H1 (cell line): ENCODE data around the gene NHS. TPM values are rescaled to one million over a fixed set of nuclear protein-coding genes. Genes with fewer than 3 reads are reported as not detected.

Experiments
- CTCF ChIA-PET: fragments of 300-600 bp; sonication (Branson Sonifier 250); formaldehyde crosslinking; loops from one replicate; lab custom pipeline; 2021; ENCODE audit not compliant: partially characterized antibody; lab: Charles Lee
- POLR2A ChIA-PET: fragments of 300-600 bp; sonication (Branson Sonifier 250); formaldehyde crosslinking; loops from one replicate; lab custom pipeline; 2021; ENCODE audit warnings: inconsistent platforms; ENCODE audit not compliant: partially characterized antibody; lab: Charles Lee
- DNase-seq, 2 experiments: peaks; one replicate each; pipeline versions ENCODE4 v3.0.0 to v3.0.0-alpha.2; 2010 to 2022; ENCODE audit warnings: low spot score in 2 of 2, low read depth in 1 of 2, mixed read lengths in 1 of 2
- FAIRE-seq: peaks from 2 replicates; lab custom pipeline; 2011; peaks lifted over from hg19 to GRCh38; lab: Jason Lieb, UNC
- H2AFZ ChIP-seq: 2 replicates; pipeline ENCODE4 v1.8.1; 2012; ENCODE audit warnings: low read length, inconsistent platforms
- H2AK5ac ChIP-seq: 2 replicates; pipeline ENCODE4 v1.6.1; 2013; ENCODE audit warnings: low read depth, low read length
- H2BK120ac ChIP-seq: replicated peaks from 2 replicates; pipeline ENCODE3; 2013; ENCODE audit warnings: low read depth, low read length, inconsistent platforms
- H2BK12ac ChIP-seq: 2 replicates; pipeline ENCODE4 v1.6.1; 2013; ENCODE audit warnings: low read depth, low read length
- H2BK15ac ChIP-seq: 2 replicates; pipeline ENCODE4 v1.6.1; 2013; ENCODE audit warnings: low read length
- H2BK20ac ChIP-seq: 2 replicates; pipeline ENCODE4 v1.6.1; 2013; ENCODE audit warnings: low read length
- H2BK5ac ChIP-seq: 2 replicates; pipeline ENCODE4 v1.6.1; 2013; ENCODE audit warnings: low read depth, low read length
- H3K14ac ChIP-seq: 2 replicates; pipeline ENCODE4 v1.6.1; 2013; ENCODE audit warnings: inconsistent platforms; ENCODE audit not compliant: insufficient read length
- H3K18ac ChIP-seq: 2 replicates; pipeline ENCODE4 v1.6.1; 2013; ENCODE audit warnings: low read length; ENCODE audit errors: extremely low read depth
- H3K23ac ChIP-seq: 2 replicates; pipeline ENCODE4 v1.6.1; 2013; ENCODE audit warnings: inconsistent platforms; ENCODE audit not compliant: insufficient read length
- H3K23me2 ChIP-seq: 2 replicates; pipeline ENCODE4 v1.6.1; 2013; ENCODE audit warnings: low read depth, low read length
- H3K27ac ChIP-seq: 2 replicates; pipeline ENCODE4 v1.6.1; 2011; ENCODE audit warnings: low read depth, low read length, inconsistent platforms
- H3K27me3 ChIP-seq, 4 experiments: replicated peaks in 1 of 4; 1 replicate in 1 of 4; 2 replicates in 3 of 4; pipeline versions ENCODE4 v1.6.1 to v1.8.1; 2011 to 2013; ENCODE audit warnings: low read length in 3 of 4, mild to moderate bottlenecking in 3 of 4, inconsistent platforms in 2 of 4, mixed read lengths in 2 of 4, moderate library complexity in 1 of 4; ENCODE audit not compliant: control insufficient read depth in 3 of 4, insufficient read depth in 3 of 4; ENCODE audit errors: extremely low read depth in 1 of 4
- H3K36me3 ChIP-seq, 4 experiments: 2 replicates each; pipeline versions ENCODE4 v1.6.1 to v1.8.1; 2011 to 2013; ENCODE audit warnings: mild to moderate bottlenecking in 4 of 4, low read length in 3 of 4, moderate library complexity in 2 of 4, control low read depth in 1 of 4, inconsistent platforms in 1 of 4; ENCODE audit not compliant: insufficient read depth in 4 of 4, control insufficient read depth in 2 of 4
- H3K4ac ChIP-seq: replicated peaks from 2 replicates; pipeline ENCODE3; 2013; ENCODE audit warnings: low read length, low read depth, mixed read lengths, inconsistent platforms; ENCODE audit not compliant: insufficient read length
- H3K4me1 ChIP-seq, 4 experiments: replicated peaks in 1 of 4; 1 replicate in 1 of 4; 2 replicates in 3 of 4; pipeline versions ENCODE4 v1.6.1 to v1.8.1; 2011 to 2013; ENCODE audit warnings: low read length in 3 of 4, inconsistent platforms in 2 of 4, mixed read lengths in 1 of 4; ENCODE audit not compliant: insufficient read depth in 4 of 4, control insufficient read depth in 3 of 4
- H3K4me2 ChIP-seq, 2 experiments: 2 replicates each; pipeline versions ENCODE4 v1.6.1 to v1.8.1; 2011 to 2013; ENCODE audit warnings: low read depth in 2 of 2, low read length in 2 of 2, control low read depth in 1 of 2, inconsistent platforms in 1 of 2, mild to moderate bottlenecking in 1 of 2; ENCODE audit not compliant: insufficient read depth in 1 of 2
- H3K4me3 ChIP-seq, 4 experiments: fragments of 200-600, 300-600 bp in 1 of 4; sonication (generic), shearing (Covaris generic), sonication (Bioruptor Twin) in 1 of 4; 2 replicates each; pipeline versions ENCODE4 v1.5.1 to v1.8.1; 2011 to 2016; ENCODE audit warnings: low read length in 4 of 4, low read depth in 3 of 4, control low read depth in 2 of 4, inconsistent platforms in 2 of 4, mild to moderate bottlenecking in 2 of 4, mixed read lengths in 1 of 4, moderate library complexity in 1 of 4; ENCODE audit not compliant: insufficient read depth in 2 of 4; ENCODE audit errors: extremely low read depth in 1 of 4
- H3K56ac ChIP-seq: replicated peaks from 2 replicates; pipeline ENCODE3; 2013; ENCODE audit warnings: low read depth, mild to moderate bottlenecking, mixed read lengths, low read length, inconsistent platforms; ENCODE audit not compliant: insufficient read length
- H3K79me1 ChIP-seq: 2 replicates; pipeline ENCODE4 v1.6.1; 2013; ENCODE audit warnings: low read depth, low read length, control low read depth
- H3K79me2 ChIP-seq, 2 experiments: 2 replicates each; pipeline versions ENCODE4 v1.6.1 to v1.8.1; 2012 to 2013; ENCODE audit warnings: low read length in 2 of 2, mild to moderate bottlenecking in 2 of 2, inconsistent platforms in 1 of 2; ENCODE audit not compliant: insufficient read depth in 2 of 2, control insufficient read depth in 1 of 2
- H3K9ac ChIP-seq, 4 experiments: replicated peaks in 1 of 4; 1 replicate in 1 of 4; 2 replicates in 3 of 4; pipeline versions ENCODE4 v1.6.1 to v1.8.1; 2011 to 2013; ENCODE audit warnings: low read depth in 3 of 4, low read length in 3 of 4, control low read depth in 2 of 4, mild to moderate bottlenecking in 2 of 4, moderate library complexity in 2 of 4, inconsistent platforms in 1 of 4; ENCODE audit errors: extremely low read depth in 1 of 4
- H3K9me3 ChIP-seq, 2 experiments: 2 replicates each; pipeline versions ENCODE4 v1.6.1 to v1.8.1; 2012 to 2013; ENCODE audit warnings: mild to moderate bottlenecking in 2 of 2, moderate library complexity in 2 of 2, control low read depth in 1 of 2, inconsistent platforms in 1 of 2, low read depth in 1 of 2, low read length in 1 of 2, mixed read lengths in 1 of 2; ENCODE audit not compliant: insufficient read depth in 2 of 2
- H4K20me1 ChIP-seq, 2 experiments: replicated peaks in 1 of 2; 2 replicates each; pipeline versions ENCODE3 to v1.8.1; 2011 to 2013; ENCODE audit warnings: inconsistent platforms in 2 of 2, low read length in 2 of 2, mild to moderate bottlenecking in 1 of 2; ENCODE audit not compliant: insufficient read depth in 2 of 2, control insufficient read depth in 1 of 2
- H4K5ac ChIP-seq: 2 replicates; pipeline ENCODE4 v1.6.1; 2013; ENCODE audit warnings: low read length, low read depth, mixed read lengths, inconsistent platforms; ENCODE audit not compliant: insufficient read length
- H4K8ac ChIP-seq: 2 replicates; pipeline ENCODE4 v1.8.0; 2013; ENCODE audit warnings: mild to moderate bottlenecking, moderate library complexity, low read length, inconsistent platforms; ENCODE audit not compliant: insufficient read depth; ENCODE audit errors: extremely low read depth
- H4K91ac ChIP-seq: replicated peaks from 2 replicates; pipeline ENCODE3; 2013; ENCODE audit warnings: low read length, mixed read lengths, inconsistent platforms; ENCODE audit not compliant: insufficient read length
- CHD2 ChIP-seq: IDR thresholded peaks from 2 replicates; pipeline ENCODE4 v1.6.1; 2012; ENCODE audit warnings: low read length, improper control_type of control experiment
- GABPA ChIP-seq: IDR thresholded peaks from 2 replicates; pipeline ENCODE4 v1.6.1; 2011; ENCODE audit warnings: mild to moderate bottlenecking, low read length, moderate library complexity, borderline replicate concordance; ENCODE audit not compliant: insufficient read depth
- GTF2F1 ChIP-seq: IDR thresholded peaks from 2 replicates; pipeline ENCODE4 v1.6.1; 2012; ENCODE audit warnings: low read depth, low read length, improper control_type of control experiment, borderline replicate concordance
- JUN ChIP-seq: IDR thresholded peaks from 2 replicates; pipeline ENCODE4 v1.6.1; 2011; ENCODE audit warnings: low read depth, mild to moderate bottlenecking, improper control_type of control experiment, low read length
- NRF1 ChIP-seq: IDR thresholded peaks from 2 replicates; pipeline ENCODE4 v1.6.1; 2011; ENCODE audit warnings: mild to moderate bottlenecking, low read depth, low read length, improper control_type of control experiment
- SIRT6 ChIP-seq: IDR thresholded peaks from one replicate; pipeline ENCODE4 v1.7.1; 2012; ENCODE audit warnings: low read length, inconsistent platforms
- SP2 ChIP-seq: IDR thresholded peaks from 2 replicates; pipeline ENCODE4 v1.6.1; 2012; ENCODE audit warnings: mild to moderate bottlenecking, low read length, inconsistent platforms
- SUZ12 ChIP-seq: fragments of 200-600 bp; sonication (generic); IDR thresholded peaks from 2 replicates; pipeline ENCODE4 v1.6.1; 2012; ENCODE audit warnings: mild to moderate bottlenecking, inconsistent platforms, low read length, moderate library complexity, mixed read lengths
- TAF1 ChIP-seq: IDR thresholded peaks from 2 replicates; pipeline ENCODE4 v1.6.1; 2011; ENCODE audit warnings: mild to moderate bottlenecking, low read depth, low read length
- YY1 ChIP-seq: IDR thresholded peaks from 2 replicates; pipeline ENCODE4 v1.6.1; 2011; ENCODE audit warnings: low read depth, mild to moderate bottlenecking, low read length
- WGBS, 2 experiments: shearing (Covaris generic) in 1 of 2; methylation state at CpG; one replicate each; pipeline versions ENCODE4 v1.1.6 to v1.1.7; 2013 to 2015; ENCODE audit warnings: low lambda C conversion rate in 2 of 2, mixed read lengths in 2 of 2, inconsistent platforms in 1 of 2, low coverage in 1 of 2, missing lambda C conversion rate in 1 of 2; ENCODE audit not compliant: insufficient replicate concordance in 2 of 2, insufficient coverage in 1 of 2, insufficient read length in 1 of 2; ENCODE audit errors: extremely low coverage in 1 of 2, missing lambda C conversion rate in 1 of 2; 5-methylcytosine and 5-hydroxymethylcytosine counted together
- polyA plus RNA-seq, 7 experiments: library from polyadenylated mRNA; depleted of rRNA in 3 of 7; stranded (reverse) in 5 of 7; unstranded in 2 of 7; fragments of >200 nt in 5 of 7; fragments of 200-250 nt in 2 of 7; gene quantifications; 1 replicate in 5 of 7; 2 replicates in 1 of 7; 4 replicates in 1 of 7; pipeline versions ENCODE4 v1.2.1 to v1.2.3, GENCODE V29; 2011 to 2013; ENCODE audit warnings: missing spikeins in 2 of 7, mixed read lengths in 2 of 7
- total RNA-seq: library from RNA; stranded (reverse); fragmentation: NEBNext Ultra II Directional; extraction: Animal tissue kit (Norgen Biotek cat#: 25700); gene quantifications from 2 replicates; pipeline ENCODE4 v1.2.1, GENCODE V29; 2021

The NHS gene
- total and polyA plus RNA-seq, 2 of the 8 experiments (the other 6 are each of a cell fraction or from before 2014, with no cell fraction given): 2.2 to 6.7 TPM

- Histone ChIP-seq H3K9me3 (no peaks in the 10 kb centered on the region), H2BK12ac (no peak overlapping the region), H3K4me2 (no peak overlapping the region), H3K18ac (no peak overlapping the region), H3K36me3 (no peaks in the 10 kb centered on the region), H3K4me1 (peaks cover 0 to 10% (median 6%) of the 10 kb centered on the region in 4 experiments; a peak in 5 of 7 replicates), H2AFZ (no peak overlapping the region), H3K23me2 (no peaks in the 10 kb centered on the region), H3K14ac (no peak overlapping the region), H4K5ac (no peak overlapping the region), H2BK20ac (no peak overlapping the region), H3K23ac (no peak overlapping the region), H3K27ac (no peak overlapping the region), H2AK5ac (no peak overlapping the region), H3K9ac (no peak overlapping the region), H2BK120ac (no peak overlapping the region), H4K8ac (no peak overlapping the region), H2BK5ac (no peak overlapping the region), H3K4me3 (no peak overlapping the region), H2BK15ac (no peak overlapping the region), H3K79me1 (no peaks in the 10 kb centered on the region), H4K91ac (no peak overlapping the region), H3K56ac (no peak overlapping the region), H3K27me3 (no peaks in the 10 kb centered on the region), H4K20me1 (no peaks in the 10 kb centered on the region), H3K4ac (no peak overlapping the region), H3K79me2 (peaks cover 0 to 2% of the 10 kb centered on the region in 2 experiments; a peak in 1 of 4 replicates)
- ChIA-PET POLR2A (no interaction called here), CTCF (interaction anchor here (1.4 to 1.5 kb wide), 2 partner anchors 10 to 149 kb away, joined by 3 read pairs; no protein-coding TSS in a partner anchor)
- DNase-seq: no peak
- WGBS, 2 experiments: 100% methylated on average over 1 of the region's 1 CpG; no CpG with 5 or more reads in 1 of the 2 experiments
- FAIRE-seq: peak; percentile 45
- TF ChIP-seq TAF1 (no peak), SIRT6 (no peak), CHD2 (no peak), GTF2F1 (no peak), SP2 (no peak), NRF1 (no peak), SUZ12 (no peak), YY1 (no peak), GABPA (no peak), JUN (no peak)
These were observed 150.3 kb downstream of the NHS start for GRCh38 chrX:17525266-17525665.
